ENCODE results near the gene PIGS. TPM values are rescaled to one million over a fixed set of nuclear protein-coding genes. Genes with fewer than 3 reads are reported as not detected.

The PIGS gene
- total and polyA plus RNA-seq, 2 of the 13 experiments (the other 11 are each of a cell fraction or from before 2014, with no cell fraction given): 31.7 to 42.6 TPM

DNA sequence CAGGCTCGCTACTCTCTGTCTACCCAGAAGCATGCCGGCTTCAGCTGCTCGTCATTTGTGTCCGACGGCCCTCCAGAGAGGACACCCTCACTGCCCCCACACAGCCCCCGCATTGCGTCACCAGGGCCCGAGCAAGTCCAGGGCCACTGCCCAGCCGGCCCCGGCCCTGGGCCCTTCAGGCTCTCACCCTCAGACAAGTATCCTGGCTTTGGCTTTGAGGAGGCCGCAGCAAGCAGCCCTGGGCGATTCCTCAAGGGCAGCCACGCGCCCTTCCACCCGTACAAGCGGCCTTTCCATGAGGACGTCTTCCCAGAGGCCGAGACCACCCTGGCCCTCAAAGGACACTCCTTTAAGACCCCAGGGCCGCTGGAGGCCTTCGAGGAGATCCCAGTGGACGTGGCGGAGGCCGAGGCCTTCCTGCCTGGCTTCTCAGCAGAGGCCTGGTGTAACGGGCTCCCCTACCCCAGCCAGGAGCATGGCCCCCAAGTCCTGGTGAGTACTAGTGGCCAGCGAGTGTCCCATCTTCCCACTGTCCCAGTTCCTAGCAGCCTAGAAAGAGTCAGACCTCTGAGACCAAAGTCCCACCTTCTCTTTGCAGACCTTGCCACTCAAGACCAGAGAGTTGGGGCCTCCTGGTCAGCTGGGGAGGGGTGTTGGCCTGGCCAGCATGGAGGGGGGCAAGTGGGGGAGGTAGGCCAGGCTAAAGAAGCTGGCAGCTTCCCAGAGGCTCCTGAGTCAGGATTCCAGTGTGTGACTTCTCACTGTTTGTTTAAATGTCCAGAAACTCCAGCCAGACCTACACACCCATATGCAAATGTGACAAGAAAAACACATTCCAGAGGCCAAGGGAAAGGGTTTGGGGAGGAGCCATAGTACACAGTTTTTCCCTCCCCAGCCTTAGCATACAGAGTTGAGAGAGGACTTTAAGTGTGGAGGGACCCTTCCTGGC lies 46.6 kb downstream of the PIGS start (continued):
- TF ChIP-seq, protein P1, sequence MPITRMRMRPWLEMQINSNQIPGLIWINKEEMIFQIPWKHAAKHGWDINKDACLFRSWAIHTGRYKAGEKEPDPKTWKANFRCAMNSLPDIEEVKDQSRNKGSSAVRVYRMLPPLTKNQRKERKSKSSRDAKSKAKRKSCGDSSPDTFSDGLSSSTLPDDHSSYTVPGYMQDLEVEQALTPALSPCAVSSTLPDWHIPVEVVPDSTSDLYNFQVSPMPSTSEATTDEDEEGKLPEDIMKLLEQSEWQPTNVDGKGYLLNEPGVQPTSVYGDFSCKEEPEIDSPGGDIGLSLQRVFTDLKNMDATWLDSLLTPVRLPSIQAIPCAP (CRISPR knock-in tag; IDR thresholded peaks at IDR 0.05; ENCODE audit: low read depth): no peak
- no peak for TF ChIP-seq DZIP1 (CRISPR knock-in tag; IDR thresholded peaks at IDR 0.05)
- no peak for TF ChIP-seq ZBTB8A (CRISPR knock-in tag; IDR thresholded peaks at IDR 0.05; ENCODE audit: borderline replicate concordance, low read depth)
- 0 out of 2 replicates have a peak, but pooled peaks have one; percentile 57 for TF ChIP-seq ZNF34 (CRISPR knock-in tag; IDR thresholded peaks at IDR 0.05; ENCODE audit: borderline replicate concordance)
- no peak for TF ChIP-seq ZNF292 (CRISPR knock-in tag; IDR thresholded peaks at IDR 0.05; ENCODE audit: borderline replicate concordance, low read depth)
- TF ChIP-seq ZNF768 (CRISPR knock-in tag; IDR thresholded peaks at IDR 0.05): no peak
- TF ChIP-seq CCDC6 (CRISPR knock-in tag; IDR thresholded peaks at IDR 0.05): no peak
- no peak for TF ChIP-seq YY1 (IDR thresholded peaks at IDR 0.05; ENCODE audit: insufficient read depth, insufficient replicate concordance, low read depth, low read length)
- no peak for TF ChIP-seq ZNF317 (CRISPR knock-in tag; IDR thresholded peaks at IDR 0.05)
- TF ChIP-seq ZNF549 (CRISPR knock-in tag; IDR thresholded peaks at IDR 0.05): no peak
- TF ChIP-seq KAT8 (CRISPR knock-in tag; IDR thresholded peaks at IDR 0.05): no peak
- no peak for TF ChIP-seq ZNF761 (CRISPR knock-in tag; conservative IDR thresholded peaks at IDR 0.05)
- TF ChIP-seq, protein P2, sequence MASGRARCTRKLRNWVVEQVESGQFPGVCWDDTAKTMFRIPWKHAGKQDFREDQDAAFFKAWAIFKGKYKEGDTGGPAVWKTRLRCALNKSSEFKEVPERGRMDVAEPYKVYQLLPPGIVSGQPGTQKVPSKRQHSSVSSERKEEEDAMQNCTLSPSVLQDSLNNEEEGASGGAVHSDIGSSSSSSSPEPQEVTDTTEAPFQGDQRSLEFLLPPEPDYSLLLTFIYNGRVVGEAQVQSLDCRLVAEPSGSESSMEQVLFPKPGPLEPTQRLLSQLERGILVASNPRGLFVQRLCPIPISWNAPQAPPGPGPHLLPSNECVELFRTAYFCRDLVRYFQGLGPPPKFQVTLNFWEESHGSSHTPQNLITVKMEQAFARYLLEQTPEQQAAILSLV (CRISPR knock-in tag; IDR thresholded peaks at IDR 0.05; ENCODE audit: borderline replicate concordance): no peak
- TF ChIP-seq SPEN (CRISPR knock-in tag; IDR thresholded peaks at IDR 0.05; ENCODE audit: low read depth): no peak
- no peak for TF ChIP-seq NR3C1 (CRISPR knock-in tag; IDR thresholded peaks at IDR 0.05)
- peak; percentile 34; the same call in 1 of the 2 replicates for TF ChIP-seq KDM2A (CRISPR knock-in tag; IDR thresholded peaks at IDR 0.05; ENCODE audit: borderline replicate concordance, low read depth)
- TF ChIP-seq GTF2F1 (IDR thresholded peaks at IDR 0.05; ENCODE audit: low read length): no peak
- TF ChIP-seq, protein P3, sequence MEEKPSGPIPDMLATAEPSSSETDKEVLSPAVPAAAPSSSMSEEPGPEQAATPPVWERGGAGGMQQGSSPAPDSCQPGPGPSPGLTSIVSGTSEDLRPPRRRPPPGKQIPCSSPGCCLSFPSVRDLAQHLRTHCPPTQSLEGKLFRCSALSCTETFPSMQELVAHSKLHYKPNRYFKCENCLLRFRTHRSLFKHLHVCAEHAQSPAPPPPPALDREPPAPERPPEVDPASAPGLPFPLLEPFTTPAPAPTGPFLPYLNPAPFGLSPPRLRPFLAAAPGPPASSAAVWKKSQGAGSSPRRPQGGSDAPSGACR (CRISPR knock-in tag; IDR thresholded peaks at IDR 0.05): no peak
- no peak for TF ChIP-seq SRF (IDR thresholded peaks at IDR 0.05; ENCODE audit: low read depth, low read length)
- TF ChIP-seq POLR2AphosphoS5 (IDR thresholded peaks at IDR 0.05; ENCODE audit: low read depth, low read length): no peak
- TF ChIP-seq ZNF205 (CRISPR knock-in tag; IDR thresholded peaks at IDR 0.05): no peak
- TF ChIP-seq ARNT2 (CRISPR knock-in tag; IDR thresholded peaks at IDR 0.05; ENCODE audit: low read depth): no peak
- TF ChIP-seq BATF2 (CRISPR knock-in tag; IDR thresholded peaks at IDR 0.05): no peak
- TF ChIP-seq SRSF9 (IDR thresholded peaks at IDR 0.05; ENCODE audit: borderline replicate concordance, insufficient read depth, low read depth, low read length, poor library complexity, severe bottlenecking): no peak
